Large intestine (tissue), 3 donors: ENCODE measurements around the gene DNAH10. TPM values are rescaled to one million over a fixed set of nuclear protein-coding genes. Genes with fewer than 3 reads are reported as not detected.

Experiments
- DNase-seq, 2 donors: peaks; one replicate each; pipeline versions ENCODE4 v3.0.0 to v3.0.0-alpha.2; 2013
- H3K27ac ChIP-seq: one replicate; pipeline ENCODE4 v1.5.1; 2013; ENCODE audit warnings: low read length
- H3K27me3 ChIP-seq: 2 replicates; pipeline ENCODE4 v1.6.1; 2013; ENCODE audit warnings: low read length; ENCODE audit not compliant: control insufficient read depth, insufficient read depth
- H3K36me3 ChIP-seq: 2 replicates; pipeline ENCODE4 v1.6.1; 2013; ENCODE audit warnings: low read length; ENCODE audit not compliant: control insufficient read depth, insufficient read depth
- H3K4me1 ChIP-seq: one replicate; pipeline ENCODE4 v1.6.1; 2013; ENCODE audit warnings: low read length; ENCODE audit not compliant: control insufficient read depth, insufficient read depth
- H3K4me3 ChIP-seq: one replicate; pipeline ENCODE4 v1.5.1; 2013; ENCODE audit warnings: low read length
- H3K9me3 ChIP-seq: one replicate; pipeline ENCODE4 v1.6.1; 2013; ENCODE audit warnings: mild to moderate bottlenecking, low read depth, low read length, moderate library complexity; ENCODE audit not compliant: control insufficient read depth
- WGBS: methylation state at CpG from one replicate; pipeline ENCODE4 v1.1.5; 2013; ENCODE audit warnings: low lambda C conversion rate; ENCODE audit not compliant: insufficient coverage; 5-methylcytosine and 5-hydroxymethylcytosine counted together
- polyA plus RNA-seq: library from polyadenylated mRNA; unstranded; fragments of 120-200 nt; gene quantifications from one replicate; pipeline ENCODE4 v1.2.1, GENCODE V29; 2013

Gene DNAH10
- polyA plus RNA-seq, 1 donor = 1.0 TPM

- H3K4me1 ChIP-seq = no peaks in the 10 kb centered on the region
- peaks cover 61% of the 10 kb centered on the region for H3K36me3 ChIP-seq
- 47% methylated on average over 2 of the region's 16 CpGs for WGBS
- no peak overlapping the region for H3K27ac ChIP-seq
- no peak overlapping the region for H3K4me3 ChIP-seq
- no peaks in the 10 kb centered on the region for H3K27me3 ChIP-seq
- H3K9me3 ChIP-seq = peaks cover 13% of the 10 kb centered on the region
- no peak for DNase-seq
Observed at GRCh38 chr12:123938679-123939480, 176.8 kb downstream of the DNAH10 start.

- Histone ChIP-seq H3K4me1 (no peaks in the 10 kb centered on the region), H3K36me3 (peaks cover 69% of the 10 kb centered on the region), H3K9me3 (peaks cover 13% of the 10 kb centered on the region), H3K4me3 (no peak overlapping the region), H3K27ac (no peak overlapping the region), H3K27me3 (no peaks in the 10 kb centered on the region)
- no peak for DNase-seq
- WGBS = no CpG with 5 or more reads among the region's 16 CpGs
Observed at GRCh38 chr12:123939716-123940626, 177.9 kb downstream of the DNAH10 start.

- H3K4me1 ChIP-seq = no peaks in the 10 kb centered on the region
- DNase-seq = no peak
- no peak overlapping the region for H3K4me3 ChIP-seq
- H3K27ac ChIP-seq = no peak overlapping the region
- 100% methylated on average over 1 of the region's 9 CpGs for WGBS
- H3K9me3 ChIP-seq = peaks cover 13% of the 10 kb centered on the region
- H3K27me3 ChIP-seq = no peaks in the 10 kb centered on the region
- H3K36me3 ChIP-seq = peaks cover 75% of the 10 kb centered on the region
Observed at GRCh38 chr12:123940627-123940966, 178.5 kb downstream of the DNAH10 start.

GRCh38 chr12:123941000-123941399 is 178.9 kb downstream of the DNAH10 start:
- DNase-seq = no peak
- Histone ChIP-seq H3K36me3 (peaks cover 73% of the 10 kb centered on the region), H3K9me3 (peaks cover 13% of the 10 kb centered on the region), H3K27ac (no peak overlapping the region), H3K4me3 (no peak overlapping the region), H3K27me3 (no peaks in the 10 kb centered on the region), H3K4me1 (no peaks in the 10 kb centered on the region)
- no CpG with 5 or more reads among the region's 9 CpGs for WGBS

- Histone ChIP-seq H3K36me3 (peaks cover 65% of the 10 kb centered on the region), H3K27me3 (no peaks in the 10 kb centered on the region), H3K4me3 (no peak overlapping the region), H3K4me1 (no peaks in the 10 kb centered on the region), H3K9me3 (peaks cover 13% of the 10 kb centered on the region), H3K27ac (no peak overlapping the region)
- DNase-seq = no peak
- WGBS = no CpG with 5 or more reads among the region's 13 CpGs
Observed at GRCh38 chr12:123941624-123942237, 179.6 kb downstream of the DNAH10 start.

- WGBS = no CpG with 5 or more reads among the region's 10 CpGs
- Histone ChIP-seq H3K27me3 (no peaks in the 10 kb centered on the region), H3K9me3 (peaks cover 12% of the 10 kb centered on the region), H3K4me1 (no peaks in the 10 kb centered on the region), H3K4me3 (no peak overlapping the region), H3K36me3 (peaks cover 60% of the 10 kb centered on the region), H3K27ac (no peak overlapping the region)
- no peak for DNase-seq
Observed at GRCh38 chr12:123942238-123942653, 180.1 kb downstream of the DNAH10 start.

- WGBS = no CpG with 5 or more reads among the region's 16 CpGs
- H3K27me3 ChIP-seq = no peaks in the 10 kb centered on the region
- H3K4me3 ChIP-seq = no peak overlapping the region
- H3K4me1 ChIP-seq = no peaks in the 10 kb centered on the region
- H3K27ac ChIP-seq = no peak overlapping the region
- DNase-seq = no peak
- H3K9me3 ChIP-seq = peaks cover 12% of the 10 kb centered on the region
- H3K36me3 ChIP-seq = peaks cover 55% of the 10 kb centered on the region
Observed at GRCh38 chr12:123942911-123943648, 181.0 kb downstream of the DNAH10 start.

GRCh38 chr12:123943816-123944215 is 181.7 kb downstream of the DNAH10 start:
- H3K4me1 ChIP-seq = peaks cover 4% of the 10 kb centered on the region
- H3K27me3 ChIP-seq = no peaks in the 10 kb centered on the region
- peaks cover 55% of the 10 kb centered on the region for H3K36me3 ChIP-seq
- no peak overlapping the region for H3K4me3 ChIP-seq
- peaks cover 12% of the 10 kb centered on the region for H3K9me3 ChIP-seq
- no peak overlapping the region for H3K27ac ChIP-seq
- WGBS = no CpG with 5 or more reads among the region's 5 CpGs
- DNase-seq = no peak

- 93% methylated on average over 4 of the region's 10 CpGs for WGBS
- Histone ChIP-seq H3K4me1 (peaks cover 12% of the 10 kb centered on the region), H3K27me3 (no peaks in the 10 kb centered on the region), H3K36me3 (peaks cover 52% of the 10 kb centered on the region), H3K9me3 (peaks cover 12% of the 10 kb centered on the region), H3K27ac (no peak overlapping the region), H3K4me3 (no peak overlapping the region)
- DNase-seq = no peak
Observed at GRCh38 chr12:123944696-123945095, 182.6 kb downstream of the DNAH10 start.
